Tracheal epithelial cell (primary cell): Measurements from ENCODE around the gene NIP7. TPM values are rescaled to one million over a fixed set of nuclear protein-coding genes. Genes with fewer than 3 reads are reported as not detected.

Experiments used
- total RNA-seq: library from RNA; depleted of rRNA; stranded (reverse); fragments of >200 nt; gene quantifications from 2 replicates; pipeline ENCODE4 v1.2.1, GENCODE V29; 2014

Gene NIP7
- 36.7 and 37.1 TPM in 2 replicates for total RNA-seq

DNA sequence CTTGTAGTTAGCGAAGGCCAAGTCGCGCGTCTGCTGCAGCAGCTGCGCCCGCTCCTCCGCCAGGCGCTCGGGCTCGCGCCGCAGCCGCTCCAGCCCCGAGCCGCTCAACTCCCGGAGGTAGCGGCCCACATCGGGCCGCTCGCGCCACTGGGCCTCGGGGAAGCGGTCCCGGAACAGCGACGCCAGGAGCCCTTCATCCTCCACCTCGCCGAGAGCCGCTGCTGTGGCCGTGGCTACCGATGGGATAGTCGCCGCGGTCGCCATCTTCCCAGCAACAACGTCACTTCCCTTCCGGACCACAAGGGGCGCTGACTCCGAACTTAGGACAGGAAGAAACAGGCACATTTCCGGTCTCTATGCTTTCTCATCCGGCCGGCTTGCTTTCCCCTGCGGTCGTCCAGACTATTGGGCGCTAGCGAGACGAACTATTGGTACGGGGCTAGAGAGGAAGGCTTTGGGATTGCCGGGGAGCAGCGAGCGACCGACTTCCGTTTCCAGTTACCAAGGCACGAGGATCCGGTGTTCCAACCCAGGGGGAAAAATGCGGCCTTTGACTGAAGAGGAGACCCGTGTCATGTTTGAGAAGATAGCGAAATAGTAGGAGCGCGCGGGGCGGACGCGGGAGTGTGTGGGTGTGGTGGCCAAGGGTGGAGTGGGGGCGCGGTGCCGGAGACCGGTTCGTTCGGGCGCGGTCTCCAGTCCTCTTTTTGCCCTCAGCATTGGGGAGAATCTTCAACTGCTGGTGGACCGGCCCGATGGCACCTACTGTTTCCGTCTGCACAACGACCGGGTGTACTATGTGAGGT lies at the start of gene NIP7, which contains the start of gene COG8:
Gene NIP7 (plus strand): TSS at position 484 of the 806 bp plus-strand sequence. CDS start 58 bp downstream, at position 542.
Gene COG8 (minus strand): TSS at position 276 of the 806 bp plus-strand sequence. CDS start 12 bp downstream, at position 264.

DNA sequence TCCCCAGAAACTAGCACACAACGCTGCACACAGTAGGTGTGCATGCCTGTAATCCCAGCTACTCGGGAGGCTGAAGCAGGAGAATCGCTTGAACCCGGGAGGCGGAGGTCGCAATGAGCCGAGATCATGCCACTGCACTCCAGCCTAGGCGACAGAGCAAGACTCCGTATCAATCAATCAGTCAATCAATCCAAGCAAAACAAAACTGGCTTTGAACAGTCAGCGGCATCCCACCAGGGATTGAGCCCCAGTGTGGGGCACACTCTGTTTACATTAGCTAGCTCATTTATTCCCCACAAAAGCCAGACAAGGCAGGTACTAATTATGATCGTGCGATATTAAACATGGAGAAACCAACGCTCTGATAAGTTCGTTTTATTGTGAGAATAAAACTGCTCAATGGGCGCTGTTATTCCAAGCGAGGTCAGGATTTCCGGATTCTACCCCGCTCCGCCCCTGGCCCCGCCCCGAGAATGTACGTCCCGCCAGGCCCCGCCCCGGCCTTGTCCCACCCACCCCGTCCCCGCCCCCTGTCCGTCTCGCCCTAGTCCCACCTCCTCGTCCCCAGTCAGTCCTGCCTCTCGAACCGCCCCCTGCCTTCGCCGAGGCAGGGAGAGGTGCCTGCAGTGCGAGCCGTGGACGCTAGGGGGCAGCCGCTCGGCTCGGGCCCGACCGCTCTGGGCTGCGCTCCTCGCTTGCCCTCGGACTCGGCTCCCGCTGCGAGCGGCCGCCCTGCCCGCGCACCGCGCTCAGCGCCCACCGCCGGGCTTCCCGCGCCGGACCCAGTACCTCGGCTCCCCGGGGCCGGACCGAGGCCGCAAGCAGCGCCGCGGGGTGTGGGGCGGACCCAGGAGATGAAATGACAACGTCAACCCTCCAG lies 28.7 kb upstream of the NIP7 start, which contains the start of gene VPS4A:
Gene VPS4A (plus strand): TSS at position 698 of the 880 bp plus-strand sequence. CDS start 162 bp downstream, at position 860.

DNA sequence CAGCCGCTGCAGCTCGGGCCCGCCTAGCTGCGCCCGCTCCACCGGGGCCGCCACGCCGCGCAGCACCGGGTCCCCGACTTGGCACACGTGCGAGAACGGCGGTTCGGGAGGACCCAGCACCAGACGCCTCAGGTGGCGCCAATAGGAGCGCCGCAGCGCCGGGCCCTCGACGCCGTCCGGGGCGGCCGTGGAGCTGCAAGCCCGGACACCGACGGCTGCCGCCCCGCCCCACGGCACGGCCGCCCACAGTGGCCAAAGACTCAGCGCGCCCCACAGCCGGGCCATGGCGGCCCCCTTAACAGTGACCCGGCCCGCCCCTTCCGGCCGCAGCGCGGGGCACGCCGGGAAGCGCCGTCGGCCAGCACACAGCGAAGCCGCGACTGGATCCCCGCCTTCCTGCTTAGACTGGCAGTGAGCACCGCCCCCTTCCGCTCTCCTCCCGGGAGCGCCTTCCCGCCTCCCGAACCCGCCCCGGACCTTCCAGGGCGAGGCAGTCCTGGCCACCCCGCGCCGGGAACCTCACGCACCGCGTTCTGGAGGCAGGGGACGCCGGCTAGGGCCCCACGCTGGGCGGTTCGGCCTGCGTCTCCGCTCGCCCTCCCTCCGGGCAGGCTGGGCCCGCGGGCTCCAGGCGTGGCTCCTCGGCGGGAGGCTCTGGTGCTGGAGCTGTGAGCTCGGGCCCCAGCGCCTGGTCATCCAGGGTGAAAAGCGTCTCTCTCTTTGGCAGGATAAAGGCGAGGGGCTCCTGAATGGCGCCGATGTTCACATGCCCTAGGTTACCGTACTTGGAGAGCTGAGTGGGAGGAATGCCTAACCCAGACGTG lies 9.1 kb upstream of the NIP7 start, which contains the start of gene PDF:
Gene PDF (minus strand): TSS at position 303 of the 824 bp plus-strand sequence. CDS start 18 bp downstream, at position 285.

DNA sequence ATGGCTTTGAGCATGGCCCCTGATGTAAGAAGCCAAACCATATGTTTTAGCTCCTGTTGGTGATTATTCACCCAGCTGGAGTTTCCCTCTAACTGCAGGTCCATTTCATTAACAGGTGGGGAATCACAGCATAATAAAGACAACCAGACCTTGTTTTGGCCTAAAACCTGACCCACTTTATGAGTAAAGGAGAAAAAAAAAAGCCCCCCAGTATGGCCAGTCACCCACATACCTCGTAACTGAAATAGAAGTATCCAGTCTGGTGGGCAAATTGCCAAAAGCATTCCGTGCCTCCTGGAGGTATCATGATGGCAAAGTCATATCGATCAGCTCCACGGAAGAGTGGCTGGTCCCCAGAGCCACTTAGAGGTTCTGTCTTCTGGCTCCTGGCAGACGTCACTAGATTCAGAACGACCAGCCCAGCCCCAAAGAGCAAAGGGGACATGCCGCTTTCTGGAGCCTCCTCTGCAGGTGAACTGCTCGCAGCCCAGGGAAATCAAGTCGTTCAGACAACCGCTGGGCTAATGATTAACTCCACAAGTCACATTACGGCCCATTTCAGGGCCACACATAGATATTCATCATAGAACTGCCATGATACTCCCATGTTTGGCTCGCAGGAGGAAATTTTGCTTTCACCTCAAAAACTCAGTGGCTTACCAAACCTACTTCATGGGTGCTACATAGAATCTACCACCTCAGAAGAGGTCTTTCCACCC lies 11.9 kb downstream of the NIP7 start, which contains the start of gene TMED6:
Gene TMED6 (minus strand): TSS at position 478 of the 719 bp plus-strand sequence. CDS start 33 bp downstream, at position 445.

Other genes starting within 250 kb of the NIP7 start
- 15.6 and 35.4 TPM in 2 replicates for gene HAS3, start 234.1 kb upstream of the NIP7 start, total RNA-seq
- 41.4 and 62.7 TPM in 2 replicates for gene CHTF8, start 207.2 kb upstream of the NIP7 start, total RNA-seq
- 20.9 and 24.6 TPM in 2 replicates for gene UTP4, start 207.1 kb upstream of the NIP7 start, total RNA-seq
- 11.5 and 13.3 TPM in 2 replicates for gene SNTB2, start 152.6 kb upstream of the NIP7 start, total RNA-seq
- 41.6 and 45.5 TPM in 2 replicates for gene VPS4A, start 28.4 kb upstream of the NIP7 start, total RNA-seq
- gene PDF, start 9.2 kb upstream of the NIP7 start, total RNA-seq: 25.4 and 34.9 TPM in 2 replicates
- 21.9 and 33.2 TPM in 2 replicates for gene COG8, start 208 bp upstream of the NIP7 start, total RNA-seq
- not detected in 2 replicates for gene TMED6, start 12.0 kb downstream of the NIP7 start, total RNA-seq
- 6.3 and 7.2 TPM in 2 replicates for gene TERF2, start 46.2 kb downstream of the NIP7 start, total RNA-seq
- 71.0 and 76.4 TPM in 2 replicates for gene CYB5B, start 84.8 kb downstream of the NIP7 start, total RNA-seq
- gene NFAT5, start 226.2 kb downstream of the NIP7 start, total RNA-seq: 9.9 and 11.5 TPM in 2 replicates